GM12873 (cell line): ENCODE results near the gene GARIN3.

Source experiments
- CTCF ChIP-seq: IDR thresholded peaks from 2 replicates; pipeline ENCODE4 v1.5.1; 2012; ENCODE audit warnings: low read depth, mild to moderate bottlenecking, moderate library complexity, low read length, control low read depth; ENCODE audit not compliant: insufficient read depth; ENCODE audit errors: missing control alignments

GARIN3 gene

GRCh38 chr5:157137691-157138090 lies 28.4 kb downstream of the GARIN3 start:
- TF ChIP-seq CTCF = no peak

GRCh38 chr5:157132281-157132612 lies 33.8 kb downstream of the GARIN3 start:
- TF ChIP-seq CTCF = no peak

DNA sequence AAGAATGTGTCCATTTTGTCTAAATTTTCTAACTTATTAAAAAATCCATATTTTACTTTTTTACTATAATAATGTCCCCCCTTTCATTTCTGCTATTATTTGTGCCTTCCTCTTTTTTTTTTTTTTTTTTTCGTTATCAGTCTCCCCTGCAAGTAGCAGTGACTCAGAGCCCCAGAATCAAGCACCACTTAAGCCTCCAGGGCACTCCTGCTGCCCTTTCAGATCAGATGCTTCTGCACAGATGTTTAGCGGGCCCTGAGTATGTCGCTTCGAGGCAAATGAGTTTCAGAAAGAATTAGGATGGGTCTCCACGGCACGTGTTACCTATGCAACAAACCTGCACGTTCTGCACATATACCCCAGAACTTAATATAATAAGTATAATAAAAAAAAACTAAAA lies 35.1 kb downstream of the GARIN3 start:
- TF ChIP-seq CTCF = no peak

- TF ChIP-seq CTCF = no peak
These were observed 44.4 kb downstream of the GARIN3 start for GRCh38 chr5:157121709-157122108.

DNA sequence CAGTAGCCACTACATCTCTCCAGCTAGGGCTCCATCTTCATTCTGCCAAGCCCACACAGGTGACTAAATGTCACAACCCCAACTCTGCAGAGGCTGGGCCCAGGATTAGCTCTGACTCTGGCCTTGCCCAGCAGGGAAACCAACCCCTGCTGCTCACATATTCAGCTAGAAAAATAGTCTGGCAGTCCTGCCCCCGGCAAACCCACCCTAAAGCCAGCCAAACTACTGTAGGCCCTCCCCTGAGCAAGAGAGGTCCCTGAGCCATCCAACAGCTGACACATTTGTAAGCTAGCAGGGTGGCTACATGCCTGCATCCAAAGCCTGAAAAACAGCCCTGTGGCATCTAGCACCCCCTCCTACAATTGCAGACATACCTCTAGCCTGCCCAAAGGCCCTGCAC lies 46.0 kb downstream of the GARIN3 start:
- TF ChIP-seq CTCF = no peak

DNA sequence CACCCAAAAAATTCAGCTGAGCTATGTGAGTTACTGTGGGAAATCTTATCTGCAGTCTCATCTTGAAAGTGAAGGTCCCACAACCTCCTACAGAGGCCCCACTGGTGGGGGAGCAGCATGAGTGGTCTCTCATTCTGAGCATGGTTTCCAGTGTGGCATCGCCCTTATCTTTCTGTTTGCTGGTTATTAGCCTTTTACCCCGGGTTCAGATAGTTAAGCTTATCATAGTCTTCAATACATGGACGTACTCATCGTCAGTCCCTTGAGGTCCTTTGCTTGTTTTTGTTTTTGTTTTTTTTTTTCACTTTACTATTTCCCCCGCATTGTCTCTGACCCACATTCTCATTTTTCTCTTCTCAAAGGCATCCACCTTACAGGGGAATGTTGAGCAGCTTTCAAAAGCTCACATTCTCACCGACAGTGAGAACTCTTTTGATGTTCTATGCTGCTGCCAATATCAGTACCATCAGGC lies 49.5 kb downstream of the GARIN3 start:
- TF ChIP-seq CTCF = no peak

DNA sequence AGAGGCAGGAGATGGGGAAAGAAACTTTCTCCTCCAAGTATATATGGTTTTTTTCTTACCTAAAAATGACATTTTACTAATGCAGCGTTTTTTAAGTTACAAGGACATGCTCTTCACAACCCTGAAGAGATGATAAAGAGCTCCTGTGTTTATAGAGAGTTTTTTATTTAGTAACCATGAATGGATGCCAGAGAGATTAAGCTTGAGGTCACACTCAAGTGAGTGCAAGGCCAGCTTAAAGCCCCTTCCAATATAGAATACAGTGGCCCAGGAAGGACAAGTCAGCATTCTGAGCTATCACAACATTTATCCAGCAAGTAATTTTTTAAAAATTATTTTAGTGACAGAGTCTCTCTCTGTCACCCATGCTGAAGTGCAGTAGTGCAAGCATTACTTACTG lies 50.6 kb downstream of the GARIN3 start:
- no peak for TF ChIP-seq CTCF
